Left hindlimb (tissue), 1 donor: ENCODE data around the gene SVEP1.
"Not testable (repeated sequence)": the region's sequence is repeated elsewhere in the genome, so short reads cannot be mapped to it uniquely, and the experiment has no call there.

Source experiments
- DNase-seq: peaks from one replicate; pipeline ENCODE4 v3.0.0-alpha.2; 2018

The SVEP1 gene

GRCh38 chr9:110579034-110579861 is at the start of gene SVEP1:
TSS of gene SVEP1 (minus strand) at chr9:110579741. CDS start at chr9:110579543, 198 bp downstream.
- peak; percentile 74 for DNase-seq

- peak; percentile 32 for DNase-seq
Measured at GRCh38 chr9:110626101-110626829, 46.7 kb upstream of the SVEP1 start.

GRCh38 chr9:110623462-110624025 is 44.0 kb upstream of the SVEP1 start:
- DNase-seq = no peak

- DNase-seq = no peak
Measured at GRCh38 chr9:110622368-110622767, 42.8 kb upstream of the SVEP1 start.

GRCh38 chr9:110620726-110621125 is 41.2 kb upstream of the SVEP1 start:
- no peak for DNase-seq

- DNase-seq = no peak
Measured at GRCh38 chr9:110619831-110620230, 40.3 kb upstream of the SVEP1 start.

- no peak for DNase-seq
Measured at GRCh38 chr9:110615498-110615897, 36.0 kb upstream of the SVEP1 start.

- DNase-seq = not testable (repeated sequence)
Measured at GRCh38 chr9:110614576-110614975, 35.0 kb upstream of the SVEP1 start.

- DNase-seq = no peak
Measured at GRCh38 chr9:110606179-110606790, 26.7 kb upstream of the SVEP1 start.

- DNase-seq = no peak
Measured at GRCh38 chr9:110605565-110605964, 26.0 kb upstream of the SVEP1 start.

- DNase-seq = no peak
Measured at GRCh38 chr9:110604171-110604601, 24.6 kb upstream of the SVEP1 start.

GRCh38 chr9:110602281-110602680 is 22.7 kb upstream of the SVEP1 start:
- no peak for DNase-seq

GRCh38 chr9:110601098-110601497 is 21.6 kb upstream of the SVEP1 start:
- DNase-seq = no peak

GRCh38 chr9:110599468-110599867 is 19.9 kb upstream of the SVEP1 start:
- no peak for DNase-seq

GRCh38 chr9:110592044-110592830 is 12.7 kb upstream of the SVEP1 start:
- DNase-seq = no peak

GRCh38 chr9:110591526-110591925 is 12.0 kb upstream of the SVEP1 start:
- no peak for DNase-seq

GRCh38 chr9:110590816-110591215 is 11.3 kb upstream of the SVEP1 start:
- DNase-seq = no peak

- DNase-seq = no peak
Measured at GRCh38 chr9:110588296-110588695, 8.8 kb upstream of the SVEP1 start.

GRCh38 chr9:110583237-110583636 is 3.7 kb upstream of the SVEP1 start:
- DNase-seq = no peak

- DNase-seq = no peak
Measured at GRCh38 chr9:110582156-110582555, 2.6 kb upstream of the SVEP1 start.

GRCh38 chr9:110580850-110581249 is 1.3 kb upstream of the SVEP1 start:
- DNase-seq = no peak

- peak; percentile 84 for DNase-seq
Measured at GRCh38 chr9:110579862-110580219, 300 bp upstream of the SVEP1 start.
